H9 (cell line): ENCODE measurements around the gene SEMA3C. TPM values are rescaled to one million over a fixed set of nuclear protein-coding genes. Genes with fewer than 3 reads are reported as not detected.

Experiments used
- DNase-seq: peaks from one replicate; pipeline ENCODE4 v3.0.0-alpha.2; 2017
- H2AFZ ChIP-seq: one replicate; pipeline ENCODE4 v1.6.1; 2013; ENCODE audit warnings: mild to moderate bottlenecking, low read length, control low read depth, moderate library complexity
- H2AK5ac ChIP-seq: 2 replicates; pipeline ENCODE4 v1.6.1; 2013; ENCODE audit warnings: low read length, control low read depth, mixed read lengths; ENCODE audit not compliant: insufficient read length
- H2BK120ac ChIP-seq: one replicate; pipeline ENCODE4 v1.6.1; 2013; ENCODE audit warnings: low read depth, mild to moderate bottlenecking, low read length, control low read depth, inconsistent platforms; ENCODE audit not compliant: poor library complexity, severe bottlenecking
- H2BK12ac ChIP-seq: 2 replicates; pipeline ENCODE4 v1.6.1; 2013; ENCODE audit warnings: low read length, control low read depth, mixed read lengths, low read depth; ENCODE audit not compliant: insufficient read length
- H2BK15ac ChIP-seq: 2 replicates; pipeline ENCODE4 v1.6.1; 2013; ENCODE audit warnings: low read depth, low read length, control low read depth
- H2BK20ac ChIP-seq: one replicate; pipeline ENCODE4 v1.6.1; 2013; ENCODE audit warnings: low read depth, mild to moderate bottlenecking, low read length, control low read depth, inconsistent platforms; ENCODE audit not compliant: poor library complexity, severe bottlenecking
- H2BK5ac ChIP-seq: 2 replicates; pipeline ENCODE4 v1.6.1; 2013; ENCODE audit warnings: low read length, control low read depth, mixed read lengths; ENCODE audit not compliant: insufficient read length
- H3K14ac ChIP-seq: 2 replicates; pipeline ENCODE4 v1.6.1; 2013; ENCODE audit warnings: low read length, control low read depth; ENCODE audit not compliant: insufficient read depth
- H3K18ac ChIP-seq: 2 replicates; pipeline ENCODE4 v1.6.1; 2013; ENCODE audit warnings: low read depth, mild to moderate bottlenecking, mixed read lengths, low read length, control low read depth; ENCODE audit not compliant: insufficient read length
- H3K23ac ChIP-seq: 2 replicates; pipeline ENCODE4 v1.6.1; 2013; ENCODE audit warnings: low read length, control low read depth, mixed read lengths, low read depth; ENCODE audit not compliant: insufficient read length
- H3K23me2 ChIP-seq: 2 replicates; pipeline ENCODE4 v1.6.1; 2013; ENCODE audit warnings: low read depth, mild to moderate bottlenecking, mixed read lengths, low read length, control low read depth; ENCODE audit not compliant: insufficient read length, poor library complexity, severe bottlenecking
- H3K27ac ChIP-seq: 2 replicates; pipeline ENCODE4 v1.5.1; 2013; ENCODE audit warnings: low read length, control low read depth, mixed read lengths, low read depth; ENCODE audit not compliant: insufficient read length
- H3K27me3 ChIP-seq: 2 replicates; pipeline ENCODE4 v1.6.1; 2013; ENCODE audit warnings: low read length, control low read depth, inconsistent platforms; ENCODE audit not compliant: insufficient read depth
- H3K4ac ChIP-seq: 2 replicates; pipeline ENCODE4 v1.6.1; 2013; ENCODE audit warnings: low read depth, mild to moderate bottlenecking, control low read depth, inconsistent platforms, low read length, moderate library complexity
- H3K4me1 ChIP-seq: 2 replicates; pipeline ENCODE4 v1.6.1; 2013; ENCODE audit warnings: low read length, control low read depth, inconsistent platforms; ENCODE audit not compliant: insufficient read depth
- H3K4me2 ChIP-seq: 2 replicates; pipeline ENCODE4 v1.6.1; 2013; ENCODE audit warnings: low read length, control low read depth, mixed read lengths; ENCODE audit not compliant: insufficient read length, insufficient read depth
- H3K56ac ChIP-seq: 2 replicates; pipeline ENCODE4 v1.6.1; 2013; ENCODE audit warnings: low read depth, mild to moderate bottlenecking, mixed read lengths, low read length, control low read depth; ENCODE audit not compliant: insufficient read length
- H3K79me1 ChIP-seq: 2 replicates; pipeline ENCODE4 v1.6.1; 2013; ENCODE audit warnings: low read depth, mild to moderate bottlenecking, moderate library complexity, low read length, control low read depth, inconsistent platforms; ENCODE audit not compliant: insufficient read depth, poor library complexity, severe bottlenecking
- H3K79me2 ChIP-seq: 2 replicates; pipeline ENCODE4 v1.6.1; 2013; ENCODE audit warnings: low read length, control low read depth, inconsistent platforms; ENCODE audit not compliant: insufficient read depth
- H3K9ac ChIP-seq: 2 replicates; pipeline ENCODE4 v1.6.1; 2013; ENCODE audit warnings: low read length, control low read depth, mixed read lengths; ENCODE audit not compliant: insufficient read length; ENCODE audit errors: extremely low read depth
- H3K9me3 ChIP-seq: one replicate; pipeline ENCODE4 v1.6.1; 2013; ENCODE audit warnings: low read depth, low read length, inconsistent platforms; ENCODE audit not compliant: control insufficient read depth
- H3T11ph ChIP-seq: one replicate; pipeline ENCODE4 v1.6.1; 2013; ENCODE audit warnings: mild to moderate bottlenecking, low read length, control low read depth, inconsistent platforms
- H4K20me1 ChIP-seq: one replicate; pipeline ENCODE4 v1.6.1; 2013; ENCODE audit not compliant: control insufficient read depth, insufficient read length, insufficient read depth
- H4K5ac ChIP-seq: 2 replicates; pipeline ENCODE4 v1.6.1; 2013; ENCODE audit warnings: low read depth, mild to moderate bottlenecking, mixed read lengths, low read length, control low read depth; ENCODE audit not compliant: insufficient read length
- H4K8ac ChIP-seq: replicated peaks from 2 replicates; pipeline ENCODE4 v1.6.1; 2013; ENCODE audit warnings: low read length, control low read depth, mixed read lengths, low read depth; ENCODE audit not compliant: insufficient read length
- H4K91ac ChIP-seq: 2 replicates; pipeline ENCODE4 v1.6.1; 2013; ENCODE audit warnings: low read depth, mild to moderate bottlenecking, moderate library complexity, mixed read lengths, low read length, control low read depth; ENCODE audit not compliant: insufficient read length
- H3K27ac Mint-ChIP-seq, 3 experiments: 2 replicates in 2 of 3; 3 replicates in 1 of 3; pipeline ENCODE4 v1.8.0; 2020 to 2021; ENCODE audit warnings: mixed read lengths in 3 of 3, mild to moderate bottlenecking in 1 of 3, moderate library complexity in 1 of 3
- H3K27me3 Mint-ChIP-seq: 2 replicates; pipeline ENCODE4 v1.8.0; 2021; ENCODE audit warnings: low read depth, mild to moderate bottlenecking, moderate library complexity, mixed read lengths
- H3K36me3 Mint-ChIP-seq, 3 experiments: 2 replicates in 2 of 3; 3 replicates in 1 of 3; pipeline ENCODE4 v1.8.0; 2020 to 2021; ENCODE audit warnings: low read depth in 3 of 3, mixed read lengths in 3 of 3; ENCODE audit not compliant: insufficient read depth in 1 of 3
- H3K4me1 Mint-ChIP-seq, 2 experiments: 2 replicates each; pipeline ENCODE4 v1.8.0; 2020; ENCODE audit warnings: mixed read lengths in 2 of 2
- H3K4me3 Mint-ChIP-seq, 2 experiments: 2 replicates in 1 of 2; 3 replicates in 1 of 2; pipeline ENCODE4 v1.8.0; 2020 to 2021; ENCODE audit warnings: mild to moderate bottlenecking in 2 of 2, mixed read lengths in 2 of 2, moderate library complexity in 1 of 2
- H3K9me3 Mint-ChIP-seq, 2 experiments: 2 replicates in 1 of 2; 3 replicates in 1 of 2; pipeline ENCODE4 v1.8.0; 2020; ENCODE audit warnings: mild to moderate bottlenecking in 2 of 2, mixed read lengths in 2 of 2, moderate library complexity in 1 of 2
- CTCF ChIP-seq: fragments of 200-600 bp; sonication (generic); conservative IDR thresholded peaks from 3 replicates; pipeline ENCODE4 v1.8.0; 2021; ENCODE audit warnings: antibody characterized with exemption, mild to moderate bottlenecking
- WGBS: extraction: QIAGEN DNeasy Blood & Tissue Kit; methylation state at CpG from one replicate; pipeline ENCODE4 v1.1.7; 2013; ENCODE audit warnings: missing lambda C conversion rate, low lambda C conversion rate, mixed read lengths; ENCODE audit not compliant: insufficient read length; ENCODE audit errors: extremely low coverage; 5-methylcytosine and 5-hydroxymethylcytosine counted together
- total RNA-seq: library from RNA; stranded (reverse); gene quantifications from 2 replicates; pipeline ENCODE4 v1.2.1, GENCODE V29; 2021

The SEMA3C gene
- total RNA-seq, 1 experiment from 2014 or later: 1.6 TPM

- H3T11ph ChIP-seq: no peak overlapping the region
- H3K4me3 Mint-ChIP-seq: no peak overlapping the region
- H3K14ac ChIP-seq: no peak overlapping the region
- no peaks in the 10 kb centered on the region for H3K9me3 ChIP-seq
- no peak for DNase-seq
- H2BK20ac ChIP-seq: no peak overlapping the region
- H2BK5ac ChIP-seq: no peak overlapping the region
- H3K27ac ChIP-seq: no peak overlapping the region
- H3K36me3 Mint-ChIP-seq: peaks cover 0 to 5% (median 0%) of the 10 kb centered on the region in 3 experiments; a peak in 2 of 7 replicates
- WGBS: no CpG with 5 or more reads among the region's 3 CpGs
- H4K5ac ChIP-seq: no peak overlapping the region
- no peak overlapping the region for H2AFZ ChIP-seq
- H3K4me1 ChIP-seq: no peaks in the 10 kb centered on the region
- no peak overlapping the region for H3K9ac ChIP-seq
- H2BK120ac ChIP-seq: no peak overlapping the region
- no peaks in the 10 kb centered on the region for H3K27me3 Mint-ChIP-seq
- no peak overlapping the region for H2BK15ac ChIP-seq
- H2AK5ac ChIP-seq: no peak overlapping the region
- H3K23ac ChIP-seq: no peak overlapping the region
- H3K4me1 Mint-ChIP-seq: no peaks in the 10 kb centered on the region
- H3K79me1 ChIP-seq: no peaks in the 10 kb centered on the region
- H4K91ac ChIP-seq: no peak overlapping the region
- no peak for TF ChIP-seq CTCF
- no peak overlapping the region for H2BK12ac ChIP-seq
- no peak overlapping the region for H3K4me2 ChIP-seq
- H3K23me2 ChIP-seq: no peaks in the 10 kb centered on the region
- no peak overlapping the region for H4K8ac ChIP-seq
- no peaks in the 10 kb centered on the region for H4K20me1 ChIP-seq
- no peaks in the 10 kb centered on the region for H3K27me3 ChIP-seq
- no peak overlapping the region for H3K56ac ChIP-seq
- H3K79me2 ChIP-seq: no peaks in the 10 kb centered on the region
- H3K9me3 Mint-ChIP-seq: peaks cover 0 to 5% of the 10 kb centered on the region in 2 experiments; a peak in 2 of 5 replicates
- H3K18ac ChIP-seq: no peak overlapping the region
- H3K4ac ChIP-seq: no peak overlapping the region
- no peak overlapping the region for H3K27ac Mint-ChIP-seq
Observed at GRCh38 chr7:80807166-80807900, 111.5 kb downstream of the SEMA3C start.
